HG02840 (cell line): Measurements from ENCODE around the gene CC2D2A.

Experiments used
- ATAC-seq: cut with Tn5 transposase; IDR thresholded peaks from one replicate; pipeline ENCODE4 v1.9.1; 2021; ENCODE audit warnings: mild to moderate bottlenecking, moderate library complexity, moderate number of reproducible peaks; ENCODE audit not compliant: unreplicated experiment, low FRiP score

CC2D2A gene

GRCh38 chr4:15458616-15459015, 11.1 kb upstream of the CC2D2A start:
- ATAC-seq, result no peak

- ATAC-seq, result no peak
These were observed 10.0 kb upstream of the CC2D2A start for GRCh38 chr4:15459706-15460105.

GRCh38 chr4:15466596-15466995, 3.1 kb upstream of the CC2D2A start:
- ATAC-seq, result no peak

GRCh38 chr4:15470128-15470475, 420 bp downstream of the CC2D2A start:
- ATAC-seq, result no peak

GRCh38 chr4:15476396-15476795, 6.7 kb downstream of the CC2D2A start:
- ATAC-seq, result no peak

DNA sequence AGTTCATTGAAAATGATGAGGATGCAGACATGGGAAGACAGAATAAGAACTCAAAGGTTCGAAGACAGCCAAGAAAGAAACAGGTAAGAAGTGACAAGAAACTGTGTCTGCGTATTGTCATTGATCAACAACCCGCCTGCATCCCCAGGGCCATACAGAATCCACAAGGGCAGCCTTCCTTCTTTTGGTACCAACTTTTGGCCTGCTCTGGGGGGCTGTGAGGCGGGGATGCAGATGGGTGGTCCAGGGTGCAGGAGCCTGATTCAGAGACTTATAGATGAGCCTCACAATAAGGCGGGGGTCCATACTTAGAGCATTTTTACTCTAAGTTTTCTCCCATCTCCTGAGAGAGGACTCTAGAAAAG, 9.0 kb downstream of the CC2D2A start:
- ATAC-seq, result no peak

DNA sequence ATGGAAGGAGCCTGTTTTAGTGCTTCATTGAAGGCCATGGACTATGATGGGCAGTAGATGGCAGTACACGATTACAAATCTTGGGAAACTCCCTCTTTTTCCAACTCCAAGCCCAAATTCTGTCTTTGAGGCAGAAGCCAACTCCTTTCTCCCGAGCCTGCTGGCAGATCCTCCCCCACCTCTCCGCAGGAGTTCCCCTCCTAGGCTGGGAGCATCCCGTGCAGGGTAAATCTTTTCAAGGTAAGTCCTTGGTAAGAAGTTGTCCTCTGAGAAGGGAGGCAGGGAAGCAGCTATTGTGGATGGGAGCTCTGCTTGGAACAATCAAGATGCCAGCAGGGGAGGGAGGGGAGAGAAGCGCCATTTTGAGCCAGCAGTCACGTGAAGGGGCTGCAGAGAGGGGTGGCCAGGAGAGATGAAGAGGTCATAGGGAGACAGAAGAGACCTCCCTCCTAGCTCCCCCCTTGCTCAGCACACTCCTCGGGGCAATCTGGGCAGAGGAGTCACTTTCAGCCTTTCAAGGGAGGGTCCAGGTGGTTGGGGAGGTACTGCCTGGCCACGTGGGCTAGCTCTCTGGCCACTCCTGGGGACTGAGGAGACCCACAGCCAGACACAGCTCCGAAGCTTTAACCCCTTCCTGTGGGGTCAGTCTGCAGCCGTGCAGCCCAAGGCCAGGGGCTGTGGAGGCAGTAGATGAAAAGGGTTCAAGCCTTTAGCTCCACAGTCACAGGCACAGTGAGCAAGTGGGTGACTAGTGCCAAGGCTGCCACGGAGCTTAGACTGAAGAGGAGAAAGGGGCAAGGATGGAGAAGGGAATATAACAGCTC, 9.6 kb downstream of the CC2D2A start:
- no peak for ATAC-seq

- no peak for ATAC-seq
These were observed 10.2 kb downstream of the CC2D2A start for GRCh38 chr4:15479913-15480185.

DNA sequence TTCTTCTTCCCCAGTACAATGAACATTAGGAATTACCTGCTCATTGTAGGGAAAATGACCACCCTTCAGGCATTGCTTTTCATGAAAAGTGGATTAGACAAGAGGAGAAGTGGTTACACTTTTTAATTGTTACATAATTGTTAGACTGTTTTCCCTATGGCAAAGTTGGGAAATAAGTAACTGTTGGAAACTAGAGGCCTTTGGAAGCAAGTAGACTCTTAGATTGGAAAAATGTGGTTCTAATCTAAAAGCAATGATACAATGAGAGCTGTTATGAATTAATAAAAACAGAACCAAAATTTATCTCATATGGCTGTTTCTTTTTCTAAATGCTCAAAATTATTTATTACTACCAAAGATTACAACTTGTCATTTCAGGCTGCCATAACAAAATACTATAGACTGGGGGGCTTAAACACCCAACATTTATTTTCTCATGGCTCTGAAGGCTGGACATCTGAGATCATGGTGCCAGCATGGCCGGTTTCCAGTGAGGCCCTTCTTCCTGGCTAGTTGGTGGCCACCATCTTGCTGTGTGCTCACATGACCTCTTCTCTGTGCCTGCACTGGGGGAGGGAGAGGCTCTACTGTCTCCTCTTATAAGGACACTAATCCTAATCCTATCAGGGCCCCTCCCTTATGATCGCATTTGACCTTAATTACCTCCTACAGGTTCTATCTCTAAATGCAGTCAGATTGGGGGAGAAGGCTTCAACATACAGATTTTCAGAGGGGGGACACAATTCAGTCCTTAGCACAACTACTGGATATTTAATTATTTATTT, 12.5 kb downstream of the CC2D2A start:
- ATAC-seq, result no peak

- no peak for ATAC-seq
These were observed 13.2 kb downstream of the CC2D2A start for GRCh38 chr4:15482842-15483241.

- no peak for ATAC-seq
These were observed 18.5 kb downstream of the CC2D2A start for GRCh38 chr4:15488136-15488535.

GRCh38 chr4:15488658-15489470, 19.2 kb downstream of the CC2D2A start:
- ATAC-seq, result no peak

GRCh38 chr4:15489551-15489950, 19.9 kb downstream of the CC2D2A start:
- no peak for ATAC-seq

GRCh38 chr4:15493411-15493810, 23.7 kb downstream of the CC2D2A start:
- no peak for ATAC-seq

- no peak for ATAC-seq
These were observed 25.9 kb downstream of the CC2D2A start for GRCh38 chr4:15495621-15496020.

DNA sequence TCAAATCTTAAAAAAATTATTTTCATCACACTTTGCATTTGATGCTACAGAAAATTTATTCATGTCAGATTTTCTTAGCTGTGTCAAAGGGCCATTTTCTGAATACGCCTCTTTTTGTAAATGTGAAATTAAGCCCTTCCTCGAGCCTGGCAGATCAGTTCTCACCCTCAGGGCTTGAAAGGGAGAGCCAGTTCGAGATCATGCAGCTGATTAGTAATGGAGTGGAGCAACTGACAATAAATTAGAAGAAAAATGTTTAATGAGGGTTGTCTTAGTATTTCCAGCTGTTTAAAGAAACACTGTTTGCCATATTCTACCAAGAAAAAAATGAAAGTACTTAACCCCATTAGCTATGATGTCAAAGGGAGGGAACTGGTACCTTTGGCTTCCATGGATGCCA, 28.7 kb downstream of the CC2D2A start:
- ATAC-seq, result no peak

DNA sequence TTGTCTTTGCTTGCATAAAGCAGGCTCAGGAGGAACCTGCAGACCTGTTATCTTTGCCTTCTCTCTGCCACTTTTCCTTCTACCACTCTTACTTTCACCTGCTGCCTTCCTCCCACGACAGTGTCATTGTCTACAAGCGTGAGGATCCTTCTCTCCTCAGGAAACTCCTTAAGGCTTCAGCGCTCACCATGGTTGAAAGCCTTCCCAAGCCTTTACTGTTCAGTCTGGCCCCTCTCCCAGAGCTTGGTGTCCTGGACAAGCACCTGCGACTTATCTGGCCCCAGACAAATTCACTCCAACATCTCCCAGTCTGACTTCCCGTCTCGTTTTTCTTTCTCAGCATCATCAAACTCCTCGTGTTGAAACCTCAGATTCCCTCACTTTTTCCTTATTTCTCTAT, 31.0 kb downstream of the CC2D2A start:
- no peak for ATAC-seq

DNA sequence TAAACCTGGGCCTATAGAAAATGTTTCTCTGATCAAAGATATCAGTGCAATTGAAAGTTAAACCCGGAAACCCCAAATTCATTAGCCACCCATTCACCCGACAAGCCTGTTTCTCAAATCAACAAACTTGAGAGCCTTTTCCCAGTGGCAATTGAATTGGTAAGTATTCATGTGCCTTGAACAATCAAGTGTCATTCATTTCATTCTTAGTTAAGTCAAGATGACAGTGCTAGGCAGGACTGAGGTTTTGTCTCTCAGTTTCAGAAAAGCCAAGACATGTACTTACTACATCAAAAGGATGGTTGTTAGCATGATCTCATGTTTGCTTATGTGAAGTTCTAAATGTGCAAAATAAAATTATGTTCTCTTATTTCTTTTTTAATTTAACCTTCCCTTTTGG, 32.3 kb downstream of the CC2D2A start:
- no peak for ATAC-seq

DNA sequence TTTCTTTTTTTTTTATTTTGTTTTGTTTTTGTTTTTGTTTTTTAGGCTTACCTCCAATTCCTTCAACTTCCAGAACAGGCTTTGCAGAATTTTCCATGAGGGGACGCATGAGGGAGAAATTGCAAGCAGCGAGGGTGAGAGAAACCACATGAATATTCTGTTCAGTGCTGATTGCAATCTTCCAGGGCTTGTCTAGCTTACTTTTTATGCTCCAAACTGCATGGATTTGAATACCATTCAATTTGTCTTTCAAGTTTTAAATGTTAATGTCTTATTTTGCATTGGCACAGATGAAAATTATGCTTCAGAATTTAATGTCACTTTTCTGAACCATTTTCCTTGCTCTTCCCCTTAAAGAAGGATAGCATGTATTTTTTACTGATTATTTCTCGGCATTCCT, 32.7 kb downstream of the CC2D2A start:
- ATAC-seq, result no peak

- ATAC-seq, result no peak
These were observed 34.4 kb downstream of the CC2D2A start for GRCh38 chr4:15504041-15504440.

GRCh38 chr4:15506464-15506863, 36.8 kb downstream of the CC2D2A start:
- no peak for ATAC-seq
